Endometrium (tissue), 2 donors: Measurements from ENCODE around the gene MAPK10.
A peak's percentile ranks its signal among the peaks of the same experiment; 100 is the strongest.
"Not testable (repeated sequence)": the region's sequence is repeated elsewhere in the genome, so short reads cannot be mapped to it uniquely, and the experiment has no call there.

Experiments
- FAIRE-seq: peaks from 2 replicates; lab custom pipeline; 2012; peaks lifted over from hg19 to GRCh38; lab: Jason Lieb, UNC
- donor health status: control.
- donor health status: control.

MAPK10 gene

GRCh38 chr4:86106475-86106874 is 253.4 kb downstream of the MAPK10 start:
- FAIRE-seq: no peak

- FAIRE-seq: no peak
Observed at GRCh38 chr4:86101841-86102240, 258.0 kb downstream of the MAPK10 start.

- no peak for FAIRE-seq
Observed at GRCh38 chr4:86101410-86101809, 258.4 kb downstream of the MAPK10 start.

GRCh38 chr4:86100539-86101215 is 259.2 kb downstream of the MAPK10 start:
- FAIRE-seq: no peak

GRCh38 chr4:86099348-86099747 is 260.5 kb downstream of the MAPK10 start:
- FAIRE-seq: no peak

GRCh38 chr4:86098691-86099090 is 261.2 kb downstream of the MAPK10 start:
- no peak for FAIRE-seq

GRCh38 chr4:86096373-86096772 is 263.5 kb downstream of the MAPK10 start:
- FAIRE-seq: no peak

- FAIRE-seq: no peak
Observed at GRCh38 chr4:86092684-86093083, 267.2 kb downstream of the MAPK10 start.

- FAIRE-seq: no peak
Observed at GRCh38 chr4:86091201-86091600, 268.7 kb downstream of the MAPK10 start.

GRCh38 chr4:86089781-86090323 is 270.0 kb downstream of the MAPK10 start:
- no peak for FAIRE-seq

- FAIRE-seq: no peak
Observed at GRCh38 chr4:86089053-86089452, 270.8 kb downstream of the MAPK10 start.

- not testable (repeated sequence) for FAIRE-seq
Observed at GRCh38 chr4:86075796-86076195, 284.1 kb downstream of the MAPK10 start.

- FAIRE-seq: no peak
Observed at GRCh38 chr4:86060341-86060740, 299.5 kb downstream of the MAPK10 start.

GRCh38 chr4:86058621-86059020 is 301.2 kb downstream of the MAPK10 start:
- FAIRE-seq: no peak

- FAIRE-seq: no peak
Observed at GRCh38 chr4:86055898-86056297, 304.0 kb downstream of the MAPK10 start.

GRCh38 chr4:86054286-86055032 is 305.4 kb downstream of the MAPK10 start:
- FAIRE-seq: no peak

GRCh38 chr4:86050496-86050895 is 309.4 kb downstream of the MAPK10 start:
- FAIRE-seq: no peak

GRCh38 chr4:86048426-86048825 is 311.4 kb downstream of the MAPK10 start:
- FAIRE-seq: no peak

GRCh38 chr4:86044593-86044985 is 315.3 kb downstream of the MAPK10 start:
- FAIRE-seq: no peak

GRCh38 chr4:86043755-86044592 is 315.9 kb downstream of the MAPK10 start:
- peak; percentile 74 for FAIRE-seq

GRCh38 chr4:86038037-86038436 is 321.8 kb downstream of the MAPK10 start:
- no peak for FAIRE-seq

- no peak for FAIRE-seq
Observed at GRCh38 chr4:86036736-86037135, 323.1 kb downstream of the MAPK10 start.

GRCh38 chr4:86035688-86036087 is 324.2 kb downstream of the MAPK10 start:
- FAIRE-seq: no peak
